Endodermal cell (in vitro differentiated cells): Measurements from ENCODE around the gene RBBP7. TPM values are rescaled to one million over a fixed set of nuclear protein-coding genes. Genes with fewer than 3 reads are reported as not detected.
A peak's percentile ranks its signal among the peaks of the same experiment; 100 is the strongest.

ENCODE experiments used
- DNase-seq: peaks from one replicate; pipeline ENCODE4 v3.0.0-alpha.2; 2017
- H3K27ac ChIP-seq: 2 replicates; pipeline ENCODE4 v1.5.1; 2013; ENCODE audit warnings: mild to moderate bottlenecking, low read depth, low read length, moderate library complexity
- H3K27me3 ChIP-seq: 2 replicates; pipeline ENCODE4 v1.6.1; 2013; ENCODE audit warnings: mild to moderate bottlenecking, low read length, moderate library complexity; ENCODE audit not compliant: insufficient read depth, control insufficient read depth, poor library complexity, severe bottlenecking
- H3K36me3 ChIP-seq: 2 replicates; pipeline ENCODE4 v1.7.0; 2013; ENCODE audit warnings: mild to moderate bottlenecking, low read length, moderate library complexity; ENCODE audit not compliant: control insufficient read depth, insufficient read depth
- H3K4me1 ChIP-seq: one replicate; pipeline ENCODE4 v1.7.0; 2013; ENCODE audit warnings: low read length; ENCODE audit not compliant: control insufficient read depth, insufficient read depth
- H3K4me3 ChIP-seq: 2 replicates; pipeline ENCODE4 v1.5.1; 2013; ENCODE audit warnings: mild to moderate bottlenecking, low read length, moderate library complexity
- H3K9ac ChIP-seq: 2 replicates; pipeline ENCODE4 v1.6.1; 2013; ENCODE audit warnings: mild to moderate bottlenecking, low read length, moderate library complexity; ENCODE audit not compliant: poor library complexity, severe bottlenecking; ENCODE audit errors: extremely low read depth
- H3K9me3 ChIP-seq: 2 replicates; pipeline ENCODE4 v1.6.1; 2013; ENCODE audit warnings: mild to moderate bottlenecking, low read length, moderate library complexity; ENCODE audit not compliant: control insufficient read depth
- H3K27ac Mint-ChIP-seq: 2 replicates; pipeline ENCODE4 v1.8.0; 2020; ENCODE audit warnings: mixed read lengths
- H3K27me3 Mint-ChIP-seq: 2 replicates; pipeline ENCODE4 v1.8.0; 2021; ENCODE audit warnings: mild to moderate bottlenecking, mixed read lengths; ENCODE audit not compliant: insufficient read depth
- H3K36me3 Mint-ChIP-seq: 2 replicates; pipeline ENCODE4 v1.8.0; 2020; ENCODE audit warnings: low read depth, mixed read lengths
- H3K4me1 Mint-ChIP-seq: 2 replicates; pipeline ENCODE4 v1.8.0; 2020; ENCODE audit warnings: mixed read lengths
- H3K4me3 Mint-ChIP-seq: 2 replicates; pipeline ENCODE4 v1.8.0; 2020; ENCODE audit warnings: mild to moderate bottlenecking, moderate library complexity, mixed read lengths
- H3K9me3 Mint-ChIP-seq: 2 replicates; pipeline ENCODE4 v1.8.0; 2020; ENCODE audit warnings: mild to moderate bottlenecking, mixed read lengths
- CTCF ChIP-seq: fragments of 200-600 bp; sonication (generic); conservative IDR thresholded peaks from 2 replicates; pipeline ENCODE4 v1.5.0; 2021; ENCODE audit warnings: antibody characterized with exemption, mild to moderate bottlenecking
- WGBS, 2 experiments: methylation state at CpG; one replicate each; pipeline versions ENCODE4 v1.1.5 to v1.1.7; 2013; ENCODE audit warnings: missing lambda C conversion rate in 2 of 2, mixed read lengths in 1 of 2; ENCODE audit not compliant: insufficient coverage in 1 of 2, insufficient read length in 1 of 2; 5-methylcytosine and 5-hydroxymethylcytosine counted together
- total RNA-seq, 2 donors: library from RNA; stranded (reverse); fragmentation: NEBNext Ultra II Directional in 1 of 2; extraction: Animal tissue kit (Norgen Biotek cat#: 25700) in 1 of 2; gene quantifications; 2 replicates in 1 of 2; 3 replicates in 1 of 2; pipeline ENCODE4 v1.2.1, GENCODE V29; 2021

Gene RBBP7
- total RNA-seq, 2 donors from 2014 or later = 135 to 239 TPM

- TF ChIP-seq CTCF = no peak
- Mint-ChIP-seq H3K4me3 (no peak overlapping the region), H3K4me1 (peaks cover 55% of the 10 kb centered on the region), H3K36me3 (peaks cover 10% of the 10 kb centered on the region), H3K27ac (no peak overlapping the region), H3K9me3 (no peaks in the 10 kb centered on the region), H3K27me3 (peaks cover 17% of the 10 kb centered on the region)
- no peak overlapping the region for H3K4me3 ChIP-seq
- no peak overlapping the region for H3K9ac ChIP-seq
- no peaks in the 10 kb centered on the region for H3K9me3 ChIP-seq
- WGBS, 2 experiments = 95% methylated on average over 8 of the region's 8 CpGs; no CpG with 5 or more reads in 1 of the 2 experiments
- H3K36me3 ChIP-seq = no peaks in the 10 kb centered on the region
- no peaks in the 10 kb centered on the region for H3K27me3 ChIP-seq
- no peak for DNase-seq
- no peak overlapping the region for H3K27ac ChIP-seq
- H3K4me1 ChIP-seq = no peaks in the 10 kb centered on the region
These were observed 2.9 kb upstream of the RBBP7 start for GRCh38 chrX:16873106-16873505.

- H3K36me3 Mint-ChIP-seq = peaks cover 25% of the 10 kb centered on the region
- H3K4me3 Mint-ChIP-seq = peak overlapping the region; percentile 96
- no peaks in the 10 kb centered on the region for H3K27me3 ChIP-seq
- no peaks in the 10 kb centered on the region for H3K9me3 ChIP-seq
- DNase-seq = peak; percentile 88
- 5 to 13% methylated on average over 3 to 38 of the region's 41 CpGs for WGBS, 2 experiments
- H3K36me3 ChIP-seq = peaks cover 8% of the 10 kb centered on the region
- no peak for TF ChIP-seq CTCF
- peak overlapping the region; percentile 78 for H3K4me3 ChIP-seq
- H3K9ac ChIP-seq = peak overlapping the region; percentile 51
- no peaks in the 10 kb centered on the region for H3K9me3 Mint-ChIP-seq
- H3K27ac ChIP-seq = peak overlapping the region; percentile 84
- peaks cover 17% of the 10 kb centered on the region for H3K27me3 Mint-ChIP-seq
- H3K4me1 Mint-ChIP-seq = peaks cover 52% of the 10 kb centered on the region
- H3K27ac Mint-ChIP-seq = peak overlapping the region; percentile 98
- no peaks in the 10 kb centered on the region for H3K4me1 ChIP-seq
These were observed 977 bp upstream of the RBBP7 start for GRCh38 chrX:16870862-16871815.

- 0% methylated on average over 2 to 87 of the region's 92 CpGs for WGBS, 2 experiments
- peak overlapping the region; percentile 88 for H3K4me3 ChIP-seq
- no peaks in the 10 kb centered on the region for H3K9me3 ChIP-seq
- DNase-seq = peak; percentile 83
- no peaks in the 10 kb centered on the region for H3K4me1 ChIP-seq
- Mint-ChIP-seq H3K9me3 (no peaks in the 10 kb centered on the region), H3K36me3 (peaks cover 35% of the 10 kb centered on the region), H3K27me3 (peaks cover 13% of the 10 kb centered on the region), H3K27ac (peak overlapping the region; percentile 99), H3K4me1 (peaks cover 44% of the 10 kb centered on the region), H3K4me3 (peak overlapping the region; percentile 96)
- no peaks in the 10 kb centered on the region for H3K27me3 ChIP-seq
- H3K9ac ChIP-seq = peak overlapping the region; percentile 68
- no peak for TF ChIP-seq CTCF
- peaks cover 15% of the 10 kb centered on the region for H3K36me3 ChIP-seq
- H3K27ac ChIP-seq = peak overlapping the region; percentile 98
These were observed 618 bp downstream of the RBBP7 start for GRCh38 chrX:16869393-16870094.
